GM18873 (cell line): ENCODE measurements around the gene GPR156.

Experiments
- ATAC-seq: cut with Tn5 transposase; IDR thresholded peaks from one replicate; pipeline ENCODE4 v1.9.1; 2021; ENCODE audit warnings: mild to moderate bottlenecking, moderate library complexity, moderate number of reproducible peaks; ENCODE audit not compliant: unreplicated experiment, low FRiP score

GPR156 gene

DNA sequence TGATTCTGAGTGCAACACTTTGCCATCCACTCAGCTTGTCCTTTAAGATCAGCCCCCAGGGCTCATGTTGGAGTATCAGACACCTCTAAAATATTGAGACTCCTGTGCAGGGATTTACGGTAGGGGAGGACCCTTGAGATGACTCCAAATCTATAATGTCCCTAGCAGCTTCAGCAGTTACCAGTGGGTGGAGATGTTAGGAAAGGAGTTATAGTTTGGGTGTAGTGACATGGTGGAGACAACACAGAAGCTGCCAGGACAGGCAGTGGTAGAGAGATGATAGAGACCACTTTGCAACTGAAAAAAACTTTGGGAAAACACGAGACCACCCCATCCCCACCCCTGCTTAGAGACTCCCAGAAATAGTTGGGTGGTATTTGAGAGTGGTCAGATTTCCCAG, 147.5 kb downstream of the GPR156 start:
- ATAC-seq: no peak

DNA sequence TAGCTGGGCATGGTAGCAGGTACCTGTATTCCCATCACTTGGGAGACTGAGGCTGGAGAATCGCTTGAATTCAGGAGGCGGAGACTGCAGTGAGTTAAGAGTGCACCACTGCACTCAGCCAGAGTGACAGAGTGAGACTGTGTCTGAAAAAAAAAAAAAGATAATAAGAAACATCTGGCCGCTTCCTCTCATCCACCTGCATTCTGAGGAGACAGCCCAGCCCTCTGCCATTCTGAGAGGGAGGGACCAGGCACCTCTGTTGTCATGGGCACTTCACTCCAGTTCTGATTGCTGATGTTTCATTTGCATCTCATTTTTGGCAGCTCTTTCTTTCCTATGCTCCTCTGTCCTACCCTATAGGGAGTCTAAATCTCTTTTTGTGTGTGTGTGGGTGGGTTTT, 154.4 kb downstream of the GPR156 start:
- ATAC-seq: no peak

DNA sequence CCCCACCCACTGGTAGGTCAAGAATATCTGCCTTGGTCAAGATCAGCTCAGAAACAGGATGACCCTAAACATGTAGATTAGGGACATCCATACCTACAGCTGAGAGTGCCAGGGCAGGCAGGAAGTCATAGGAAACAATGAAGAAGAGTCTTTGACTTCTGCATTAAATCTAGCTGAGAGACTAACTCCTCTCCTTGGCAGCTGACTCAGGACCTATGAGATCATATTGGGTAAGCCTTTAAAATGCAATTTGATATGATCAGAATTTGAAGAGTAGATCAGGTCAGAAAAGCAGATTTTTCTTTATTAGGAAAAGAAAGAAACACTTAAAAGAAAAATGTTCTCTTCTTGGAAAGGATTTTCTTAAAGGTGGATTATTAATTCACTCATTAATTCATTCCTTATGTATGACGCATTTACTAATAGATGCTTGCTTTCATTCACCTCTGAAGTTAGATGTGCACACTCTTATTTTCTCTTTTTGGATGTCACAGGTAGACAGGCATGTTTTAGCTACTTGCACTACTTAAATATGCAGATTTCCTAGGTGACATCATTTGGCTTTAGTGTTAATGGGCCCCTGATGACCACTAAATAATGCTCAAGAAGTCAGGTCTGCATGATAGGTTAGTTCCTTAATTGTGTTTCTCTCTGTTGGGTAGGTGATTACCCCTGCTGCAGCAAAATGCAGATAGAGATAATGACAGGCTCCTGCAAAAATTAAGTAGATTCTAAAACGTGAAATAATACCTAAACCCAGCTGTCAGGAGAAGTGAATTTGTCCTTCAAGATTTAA, 155.1 kb downstream of the GPR156 start:
- ATAC-seq: no peak

DNA sequence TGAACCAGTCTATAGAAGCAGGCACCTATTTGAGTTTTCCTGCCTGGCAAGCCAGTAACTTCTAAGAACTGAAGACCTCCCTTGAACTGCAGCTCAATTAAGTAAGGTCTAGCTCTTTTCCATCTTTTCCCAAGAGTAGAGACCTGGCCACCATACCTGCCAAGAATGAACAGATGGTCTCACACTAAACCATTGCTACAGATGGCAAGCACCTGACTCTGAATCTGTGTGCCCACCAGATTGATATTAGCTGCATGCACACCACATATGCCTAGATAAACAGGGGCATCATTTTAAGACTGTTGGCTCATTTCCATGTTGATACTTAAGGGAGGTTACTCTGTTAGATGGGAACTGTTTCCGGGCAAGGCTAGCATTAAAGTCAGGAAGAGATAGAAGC, 156.0 kb downstream of the GPR156 start:
- ATAC-seq: no peak

DNA sequence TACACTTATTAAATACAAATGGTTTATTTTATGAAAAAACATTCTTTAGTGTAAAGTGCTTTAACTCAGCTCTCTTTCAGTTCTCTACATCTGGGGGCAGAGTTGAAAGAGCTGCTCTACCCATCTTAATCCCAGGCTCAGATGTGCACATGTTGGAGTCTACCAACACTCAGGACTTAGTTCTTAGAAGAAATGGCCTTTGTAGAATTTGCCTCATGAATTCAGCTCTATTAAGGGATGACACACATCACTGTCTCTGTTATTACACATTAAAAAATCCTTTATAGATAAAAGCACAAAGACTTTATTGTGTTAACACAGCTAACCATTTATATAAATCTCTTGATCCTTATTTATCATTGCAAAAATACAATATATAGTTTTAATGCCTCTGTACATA, 159.0 kb downstream of the GPR156 start:
- ATAC-seq: no peak

DNA sequence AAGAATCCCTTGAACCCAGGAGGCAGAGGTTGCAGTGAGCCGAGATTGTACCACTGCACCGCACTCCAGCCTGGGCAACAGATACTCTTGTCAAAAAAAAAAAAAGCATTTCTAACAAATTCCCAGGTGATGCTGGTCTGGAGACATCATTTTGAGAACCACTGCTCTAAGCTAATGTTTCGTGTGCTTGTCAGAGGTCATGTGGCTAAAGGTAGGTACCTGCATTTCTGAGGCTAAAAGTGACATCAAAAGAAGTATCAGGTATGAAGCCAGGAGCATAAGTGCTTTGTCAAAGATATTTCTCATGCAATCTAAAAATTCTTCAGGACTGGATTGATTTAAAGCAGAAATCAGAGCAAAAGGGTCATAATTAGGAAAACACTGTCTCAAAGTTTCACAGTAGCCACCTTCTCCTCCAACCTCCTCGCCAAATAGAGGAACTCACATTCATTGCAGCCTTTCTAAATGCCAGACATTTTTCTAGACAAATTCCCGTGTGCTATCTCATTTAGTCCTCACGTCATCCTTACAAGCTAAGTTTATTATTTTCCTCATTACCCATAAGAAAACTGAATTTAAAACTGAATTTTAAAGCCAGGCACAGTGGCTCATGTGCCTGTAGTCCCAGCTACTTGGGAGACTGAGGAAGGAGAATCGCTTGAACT, 165.0 kb downstream of the GPR156 start:
- no peak for ATAC-seq
